CD4-positive, alpha-beta T cell treated with Interleukin-17A for 1 hour (primary cell): Measurements from ENCODE around the gene FAM53B.

Experiments
- DNase-seq: peaks from one replicate; pipeline ENCODE4 v3.0.0-alpha.2; 2020

Gene FAM53B

GRCh38 chr10:124676416-124677062, 67.6 kb downstream of the FAM53B start:
- DNase-seq = no peak

- DNase-seq = no peak
Observed at GRCh38 chr10:124675824-124676223, 68.4 kb downstream of the FAM53B start.

GRCh38 chr10:124675261-124675660, 68.9 kb downstream of the FAM53B start:
- no peak for DNase-seq

GRCh38 chr10:124674768-124675222, 69.4 kb downstream of the FAM53B start:
- no peak for DNase-seq

- DNase-seq = no peak
Observed at GRCh38 chr10:124672181-124672638, 72.0 kb downstream of the FAM53B start.

- DNase-seq = peak; percentile 29
Observed at GRCh38 chr10:124671486-124672075, 72.6 kb downstream of the FAM53B start.

GRCh38 chr10:124670849-124671248, 73.3 kb downstream of the FAM53B start:
- DNase-seq = no peak

- DNase-seq = no peak
Observed at GRCh38 chr10:124669824-124670654, 74.1 kb downstream of the FAM53B start.

- DNase-seq = no peak
Observed at GRCh38 chr10:124669141-124669823, 74.9 kb downstream of the FAM53B start.

- no peak for DNase-seq
Observed at GRCh38 chr10:124668517-124669051, 75.6 kb downstream of the FAM53B start.

GRCh38 chr10:124667425-124668345, 76.5 kb downstream of the FAM53B start:
- DNase-seq = no peak

- no peak for DNase-seq
Observed at GRCh38 chr10:124666494-124666893, 77.7 kb downstream of the FAM53B start.

- no peak for DNase-seq
Observed at GRCh38 chr10:124665980-124666379, 78.2 kb downstream of the FAM53B start.

GRCh38 chr10:124665558-124665957, 78.6 kb downstream of the FAM53B start:
- no peak for DNase-seq

GRCh38 chr10:124665091-124665490, 79.1 kb downstream of the FAM53B start:
- no peak for DNase-seq

GRCh38 chr10:124663766-124664360, 80.3 kb downstream of the FAM53B start:
- no peak for DNase-seq

- no peak for DNase-seq
Observed at GRCh38 chr10:124663228-124663627, 81.0 kb downstream of the FAM53B start.

- no peak for DNase-seq
Observed at GRCh38 chr10:124661660-124662180, 82.5 kb downstream of the FAM53B start.

GRCh38 chr10:124660404-124661125, 83.6 kb downstream of the FAM53B start:
- no peak for DNase-seq

GRCh38 chr10:124659380-124659779, 84.8 kb downstream of the FAM53B start:
- DNase-seq = peak; percentile 37
